GM23338 (cell line): ENCODE data around the gene GTSF1L. TPM values are rescaled to one million over a fixed set of nuclear protein-coding genes. Genes with fewer than 3 reads are reported as not detected.

Source experiments
- ATAC-seq: fragments of 200-7000 bp; cut with Tn5 transposase; 3 replicates; pipeline ENCODE4 v1.9.1; 2020
- DNase-seq: peaks from one replicate; pipeline ENCODE4 v3.0.0-alpha.2; 2015; ENCODE audit warnings: low spot score
- H2AFZ ChIP-seq: fragments of 200-600 bp; sonication (generic); 2 replicates; pipeline ENCODE4 v1.8.0; 2016; ENCODE audit warnings: antibody characterized with exemption, mild to moderate bottlenecking, moderate library complexity
- H3F3A ChIP-seq: fragments of 200-600 bp; sonication (generic); replicated peaks from 2 replicates; pipeline ENCODE4 v1.8.0; 2017; ENCODE audit warnings: antibody characterized with exemption, mixed run types, low read depth
- H3K27ac ChIP-seq: fragments of 200-600 bp; sonication (generic); 2 replicates; pipeline ENCODE4 v1.6.1; 2016; ENCODE audit warnings: low read depth
- H3K27me3 ChIP-seq: fragments of 200-600 bp; sonication (generic); 2 replicates; pipeline ENCODE4 v1.8.0; 2016; ENCODE audit warnings: mild to moderate bottlenecking, mixed run types, moderate library complexity; ENCODE audit not compliant: insufficient read depth
- H3K36me3 ChIP-seq: fragments of 200-600 bp; sonication (generic); 2 replicates; pipeline ENCODE4 v1.8.0; 2016; ENCODE audit warnings: mild to moderate bottlenecking; ENCODE audit not compliant: insufficient read depth
- H3K4me1 ChIP-seq: fragments of 200-600 bp; sonication (generic); 2 replicates; pipeline ENCODE4 v1.8.0; 2016; ENCODE audit warnings: mild to moderate bottlenecking, moderate library complexity; ENCODE audit not compliant: insufficient read depth
- H3K4me2 ChIP-seq: fragments of 200-600 bp; sonication (generic); 2 replicates; pipeline ENCODE4 v1.7.1; 2017; ENCODE audit warnings: mixed run types
- H3K4me3 ChIP-seq: fragments of 200-600 bp; sonication (generic); 2 replicates; pipeline ENCODE4 v1.6.1; 2016; ENCODE audit warnings: mixed run types
- H3K79me2 ChIP-seq: fragments of 200-600 bp; sonication (generic); replicated peaks from 2 replicates; pipeline ENCODE4 v1.8.0; 2017; ENCODE audit warnings: mild to moderate bottlenecking; ENCODE audit not compliant: insufficient read depth
- H3K9me2 ChIP-seq: fragments of 200-600 bp; sonication (generic); 2 replicates; pipeline ENCODE4 v1.8.0; 2017; ENCODE audit not compliant: insufficient read depth
- H4K20me1 ChIP-seq: fragments of 200-600 bp; sonication (generic); replicated peaks from 2 replicates; pipeline ENCODE4 v1.8.0; 2017; ENCODE audit warnings: mild to moderate bottlenecking; ENCODE audit not compliant: insufficient read depth
- H3K27ac Mint-ChIP-seq: 2 replicates; pipeline ENCODE4 v1.8.0; 2020; ENCODE audit warnings: inconsistent platforms, mild to moderate bottlenecking, moderate library complexity, mixed read lengths
- H3K27me3 Mint-ChIP-seq: 3 replicates; pipeline ENCODE4 v1.8.0; 2022; ENCODE audit warnings: low read depth, mild to moderate bottlenecking, moderate library complexity, mixed read lengths, inconsistent platforms; ENCODE audit not compliant: insufficient read depth, poor library complexity
- H3K36me3 Mint-ChIP-seq: 3 replicates; pipeline ENCODE4 v1.8.0; 2021; ENCODE audit warnings: low read depth, mild to moderate bottlenecking, inconsistent platforms, moderate library complexity, mixed read lengths
- H3K4me1 Mint-ChIP-seq: 3 replicates; pipeline ENCODE4 v1.8.0; 2020; ENCODE audit warnings: mild to moderate bottlenecking, inconsistent platforms, mixed read lengths
- H3K4me3 Mint-ChIP-seq: 3 replicates; pipeline ENCODE4 v1.8.0; 2021; ENCODE audit warnings: moderate library complexity, mild to moderate bottlenecking, inconsistent platforms, mixed read lengths
- H3K9me3 Mint-ChIP-seq: 3 replicates; pipeline ENCODE4 v1.8.0; 2020; ENCODE audit warnings: moderate library complexity, mild to moderate bottlenecking, inconsistent platforms, mixed read lengths
- CREB1 ChIP-seq: fragments of 250-450 bp; sonication (Bioruptor Pico); IDR thresholded peaks from 2 replicates; pipeline ENCODE4 v1.5.0; 2020; ENCODE audit warnings: low read depth, mild to moderate bottlenecking, moderate library complexity
- CTCF ChIP-seq, 2 experiments: fragments of 200-600 bp in 1 of 2; sonication (generic) in 1 of 2; conservative IDR thresholded peaks; 2 replicates each; pipeline versions ENCODE4 v1.5.1 to v1.6.1; 2016 to 2017; ENCODE audit warnings: antibody characterized with exemption in 2 of 2, low read depth in 2 of 2, mild to moderate bottlenecking in 2 of 2, moderate library complexity in 1 of 2
- EZH2 ChIP-seq: fragments of 200-600 bp; sonication (generic); IDR thresholded peaks from one replicate; pipeline ENCODE4 v1.8.0; 2017; ENCODE audit warnings: antibody characterized with exemption, mild to moderate bottlenecking, low read depth; ENCODE audit not compliant: unreplicated experiment
- EZH2phosphoT487 ChIP-seq: fragments of 200-600 bp; sonication (generic); IDR thresholded peaks from one replicate; pipeline ENCODE4 v1.8.1; 2018; ENCODE audit warnings: antibody characterized with exemption; ENCODE audit not compliant: unreplicated experiment
- JUNB ChIP-seq: IDR thresholded peaks from one replicate; pipeline ENCODE4 v1.6.1; 2016; ENCODE audit warnings: antibody characterized with exemption; ENCODE audit not compliant: unreplicated experiment
- NANOG ChIP-seq: IDR thresholded peaks from 2 replicates; pipeline ENCODE4 v1.6.1; 2016; ENCODE audit warnings: antibody characterized with exemption, borderline replicate concordance
- POLR2AphosphoS5 ChIP-seq: IDR thresholded peaks from 2 replicates; pipeline ENCODE4 v1.6.1; 2016; ENCODE audit warnings: antibody characterized with exemption, low read depth
- STAT1 ChIP-seq: IDR thresholded peaks from one replicate; pipeline ENCODE4 v1.6.1; 2016; ENCODE audit warnings: antibody characterized with exemption; ENCODE audit not compliant: unreplicated experiment
- ZNF114 ChIP-seq: fragments of 250-450 bp; sonication (Bioruptor Pico); IDR thresholded peaks from 2 replicates; pipeline ENCODE4 v1.5.0; 2020; ENCODE audit warnings: mild to moderate bottlenecking, moderate library complexity
- ZNF331 ChIP-seq: fragments of 250-450 bp; sonication (Bioruptor Pico); IDR thresholded peaks from 2 replicates; pipeline ENCODE4 v1.5.0; 2020; ENCODE audit warnings: low read depth, mild to moderate bottlenecking, moderate library complexity
- polyA plus RNA-seq: library from polyadenylated mRNA; unstranded; fragments of >200 nt; fragmentation: Nextera tagmentation; extraction: Ambion mirVana; gene quantifications from 2 replicates; pipeline ENCODE4 v1.2.1, GENCODE V29; 2016
- total RNA-seq: library from RNA; depleted of rRNA; stranded (reverse); fragments of >200 nt; shearing (Covaris generic); gene quantifications from 2 replicates; pipeline ENCODE4 v1.2.3, GENCODE V29; 2014
- TF ChIP-seq, protein P1 (sequence below): IDR thresholded peaks from one replicate; pipeline ENCODE4 v1.6.1; 2018; ENCODE audit warnings: antibody characterized with exemption; ENCODE audit not compliant: unreplicated experiment
- TF ChIP-seq, protein P2 (sequence below): IDR thresholded peaks from 2 replicates; pipeline ENCODE4 v1.6.1; 2016; ENCODE audit warnings: antibody characterized with exemption
- TF ChIP-seq, protein P3 (sequence below): fragments of 250-450 bp; sonication (Bioruptor Pico); IDR thresholded peaks from 2 replicates; pipeline ENCODE4 v1.5.0; 2020; ENCODE audit warnings: mild to moderate bottlenecking, moderate library complexity

Gene GTSF1L
- total and polyA plus RNA-seq, 2 experiments from 2014 or later: not detected

DNA sequence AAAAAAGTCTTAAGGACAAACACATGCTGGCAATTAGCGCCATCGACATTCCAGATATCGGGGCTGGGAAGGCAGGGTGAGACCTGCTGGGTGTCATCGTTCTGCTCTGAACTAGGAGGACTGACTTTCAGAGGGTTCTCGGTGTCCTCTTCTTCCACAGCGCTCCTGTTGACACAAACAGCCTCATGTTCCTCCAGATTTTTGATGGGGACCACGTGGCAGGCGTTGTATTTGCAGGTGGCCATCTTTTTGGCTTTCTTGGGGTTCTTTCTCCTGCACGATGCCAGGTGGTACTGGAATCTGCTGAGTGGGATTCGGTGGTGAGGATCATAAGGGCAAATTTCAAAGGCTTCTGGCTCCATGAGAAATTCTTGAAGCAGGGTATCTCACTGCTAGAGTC is 469 bp downstream of the GTSF1L start:
- no peak overlapping the region for H2AFZ ChIP-seq
- H3K27me3 ChIP-seq: no peaks in the 10 kb centered on the region
- H3K4me2 ChIP-seq: no peak overlapping the region
- no peaks in the 10 kb centered on the region for H3K9me2 ChIP-seq
- H3K36me3 ChIP-seq: no peaks in the 10 kb centered on the region
- H4K20me1 ChIP-seq: no peaks in the 10 kb centered on the region
- no peak overlapping the region for H3K27ac ChIP-seq
- DNase-seq (no peak), ATAC-seq (no peak)
- Mint-ChIP-seq H3K4me3 (no peak overlapping the region), H3K27me3 (peaks cover 1% of the 10 kb centered on the region), H3K36me3 (no peaks in the 10 kb centered on the region), H3K27ac (no peak overlapping the region), H3K4me1 (no peaks in the 10 kb centered on the region; the same call in 2 of the 3 replicates), H3K9me3 (no peaks in the 10 kb centered on the region)
- H3K79me2 ChIP-seq: no peaks in the 10 kb centered on the region
- no peaks in the 10 kb centered on the region; the same call in 1 of the 2 replicates for H3K4me1 ChIP-seq
- H3K4me3 ChIP-seq: no peak overlapping the region
- TF ChIP-seq EZH2phosphoT487 (no peak), STAT1 (no peak), JUNB (no peak), EZH2 (no peak), CTCF (conservative IDR thresholded peaks at IDR 0.05; ENCODE audit: low read depth in 2 of 2) (no peak), POLR2AphosphoS5 (no peak), ZNF331 (no peak), ZNF114 (no peak), NANOG (no peak), CREB1 (no peak)
- TF ChIP-seq, protein P1, sequence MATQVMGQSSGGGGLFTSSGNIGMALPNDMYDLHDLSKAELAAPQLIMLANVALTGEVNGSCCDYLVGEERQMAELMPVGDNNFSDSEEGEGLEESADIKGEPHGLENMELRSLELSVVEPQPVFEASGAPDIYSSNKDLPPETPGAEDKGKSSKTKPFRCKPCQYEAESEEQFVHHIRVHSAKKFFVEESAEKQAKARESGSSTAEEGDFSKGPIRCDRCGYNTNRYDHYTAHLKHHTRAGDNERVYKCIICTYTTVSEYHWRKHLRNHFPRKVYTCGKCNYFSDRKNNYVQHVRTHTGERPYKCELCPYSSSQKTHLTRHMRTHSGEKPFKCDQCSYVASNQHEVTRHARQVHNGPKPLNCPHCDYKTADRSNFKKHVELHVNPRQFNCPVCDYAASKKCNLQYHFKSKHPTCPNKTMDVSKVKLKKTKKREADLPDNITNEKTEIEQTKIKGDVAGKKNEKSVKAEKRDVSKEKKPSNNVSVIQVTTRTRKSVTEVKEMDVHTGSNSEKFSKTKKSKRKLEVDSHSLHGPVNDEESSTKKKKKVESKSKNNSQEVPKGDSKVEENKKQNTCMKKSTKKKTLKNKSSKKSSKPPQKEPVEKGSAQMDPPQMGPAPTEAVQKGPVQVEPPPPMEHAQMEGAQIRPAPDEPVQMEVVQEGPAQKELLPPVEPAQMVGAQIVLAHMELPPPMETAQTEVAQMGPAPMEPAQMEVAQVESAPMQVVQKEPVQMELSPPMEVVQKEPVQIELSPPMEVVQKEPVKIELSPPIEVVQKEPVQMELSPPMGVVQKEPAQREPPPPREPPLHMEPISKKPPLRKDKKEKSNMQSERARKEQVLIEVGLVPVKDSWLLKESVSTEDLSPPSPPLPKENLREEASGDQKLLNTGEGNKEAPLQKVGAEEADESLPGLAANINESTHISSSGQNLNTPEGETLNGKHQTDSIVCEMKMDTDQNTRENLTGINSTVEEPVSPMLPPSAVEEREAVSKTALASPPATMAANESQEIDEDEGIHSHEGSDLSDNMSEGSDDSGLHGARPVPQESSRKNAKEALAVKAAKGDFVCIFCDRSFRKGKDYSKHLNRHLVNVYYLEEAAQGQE: no peak
- TF ChIP-seq, protein P2, sequence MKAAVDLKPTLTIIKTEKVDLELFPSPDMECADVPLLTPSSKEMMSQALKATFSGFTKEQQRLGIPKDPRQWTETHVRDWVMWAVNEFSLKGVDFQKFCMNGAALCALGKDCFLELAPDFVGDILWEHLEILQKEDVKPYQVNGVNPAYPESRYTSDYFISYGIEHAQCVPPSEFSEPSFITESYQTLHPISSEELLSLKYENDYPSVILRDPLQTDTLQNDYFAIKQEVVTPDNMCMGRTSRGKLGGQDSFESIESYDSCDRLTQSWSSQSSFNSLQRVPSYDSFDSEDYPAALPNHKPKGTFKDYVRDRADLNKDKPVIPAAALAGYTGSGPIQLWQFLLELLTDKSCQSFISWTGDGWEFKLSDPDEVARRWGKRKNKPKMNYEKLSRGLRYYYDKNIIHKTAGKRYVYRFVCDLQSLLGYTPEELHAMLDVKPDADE: no peak
- TF ChIP-seq, protein P3, sequence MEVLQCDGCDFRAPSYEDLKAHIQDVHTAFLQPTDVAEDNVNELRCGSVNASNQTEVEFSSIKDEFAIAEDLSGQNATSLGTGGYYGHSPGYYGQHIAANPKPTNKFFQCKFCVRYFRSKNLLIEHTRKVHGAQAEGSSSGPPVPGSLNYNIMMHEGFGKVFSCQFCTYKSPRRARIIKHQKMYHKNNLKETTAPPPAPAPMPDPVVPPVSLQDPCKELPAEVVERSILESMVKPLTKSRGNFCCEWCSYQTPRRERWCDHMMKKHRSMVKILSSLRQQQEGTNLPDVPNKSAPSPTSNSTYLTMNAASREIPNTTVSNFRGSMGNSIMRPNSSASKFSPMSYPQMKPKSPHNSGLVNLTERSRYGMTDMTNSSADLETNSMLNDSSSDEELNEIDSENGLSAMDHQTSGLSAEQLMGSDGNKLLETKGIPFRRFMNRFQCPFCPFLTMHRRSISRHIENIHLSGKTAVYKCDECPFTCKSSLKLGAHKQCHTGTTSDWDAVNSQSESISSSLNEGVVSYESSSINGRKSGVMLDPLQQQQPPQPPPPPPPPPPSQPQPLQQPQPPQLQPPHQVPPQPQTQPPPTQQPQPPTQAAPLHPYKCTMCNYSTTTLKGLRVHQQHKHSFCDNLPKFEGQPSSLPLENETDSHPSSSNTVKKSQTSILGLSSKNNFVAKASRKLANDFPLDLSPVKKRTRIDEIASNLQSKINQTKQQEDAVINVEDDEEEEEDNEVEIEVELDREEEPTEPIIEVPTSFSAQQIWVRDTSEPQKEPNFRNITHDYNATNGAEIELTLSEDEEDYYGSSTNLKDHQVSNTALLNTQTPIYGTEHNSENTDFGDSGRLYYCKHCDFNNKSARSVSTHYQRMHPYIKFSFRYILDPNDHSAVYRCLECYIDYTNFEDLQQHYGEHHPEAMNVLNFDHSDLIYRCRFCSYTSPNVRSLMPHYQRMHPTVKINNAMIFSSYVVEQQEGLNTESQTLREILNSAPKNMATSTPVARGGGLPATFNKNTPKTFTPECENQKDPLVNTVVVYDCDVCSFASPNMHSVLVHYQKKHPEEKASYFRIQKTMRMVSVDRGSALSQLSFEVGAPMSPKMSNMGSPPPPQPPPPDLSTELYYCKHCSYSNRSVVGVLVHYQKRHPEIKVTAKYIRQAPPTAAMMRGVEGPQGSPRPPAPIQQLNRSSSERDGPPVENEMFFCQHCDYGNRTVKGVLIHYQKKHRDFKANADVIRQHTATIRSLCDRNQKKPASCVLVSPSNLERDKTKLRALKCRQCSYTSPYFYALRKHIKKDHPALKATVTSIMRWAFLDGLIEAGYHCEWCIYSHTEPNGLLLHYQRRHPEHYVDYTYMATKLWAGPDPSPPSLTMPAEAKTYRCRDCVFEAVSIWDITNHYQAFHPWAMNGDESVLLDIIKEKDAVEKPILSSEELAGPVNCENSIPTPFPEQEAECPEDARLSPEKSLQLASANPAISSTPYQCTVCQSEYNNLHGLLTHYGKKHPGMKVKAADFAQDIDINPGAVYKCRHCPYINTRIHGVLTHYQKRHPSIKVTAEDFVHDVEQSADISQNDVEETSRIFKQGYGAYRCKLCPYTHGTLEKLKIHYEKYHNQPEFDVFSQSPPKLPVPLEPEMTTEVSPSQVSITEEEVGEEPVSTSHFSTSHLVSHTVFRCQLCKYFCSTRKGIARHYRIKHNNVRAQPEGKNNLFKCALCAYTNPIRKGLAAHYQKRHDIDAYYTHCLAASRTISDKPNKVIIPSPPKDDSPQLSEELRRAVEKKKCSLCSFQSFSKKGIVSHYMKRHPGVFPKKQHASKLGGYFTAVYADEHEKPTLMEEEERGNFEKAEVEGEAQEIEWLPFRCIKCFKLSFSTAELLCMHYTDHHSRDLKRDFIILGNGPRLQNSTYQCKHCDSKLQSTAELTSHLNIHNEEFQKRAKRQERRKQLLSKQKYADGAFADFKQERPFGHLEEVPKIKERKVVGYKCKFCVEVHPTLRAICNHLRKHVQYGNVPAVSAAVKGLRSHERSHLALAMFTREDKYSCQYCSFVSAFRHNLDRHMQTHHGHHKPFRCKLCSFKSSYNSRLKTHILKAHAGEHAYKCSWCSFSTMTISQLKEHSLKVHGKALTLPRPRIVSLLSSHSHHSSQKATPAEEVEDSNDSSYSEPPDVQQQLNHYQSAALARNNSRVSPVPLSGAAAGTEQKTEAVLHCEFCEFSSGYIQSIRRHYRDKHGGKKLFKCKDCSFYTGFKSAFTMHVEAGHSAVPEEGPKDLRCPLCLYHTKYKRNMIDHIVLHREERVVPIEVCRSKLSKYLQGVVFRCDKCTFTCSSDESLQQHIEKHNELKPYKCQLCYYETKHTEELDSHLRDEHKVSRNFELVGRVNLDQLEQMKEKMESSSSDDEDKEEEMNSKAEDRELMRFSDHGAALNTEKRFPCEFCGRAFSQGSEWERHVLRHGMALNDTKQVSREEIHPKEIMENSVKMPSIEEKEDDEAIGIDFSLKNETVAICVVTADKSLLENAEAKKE: no peak
- H3F3A ChIP-seq: no peaks in the 10 kb centered on the region
